AG04450 (cell line): ENCODE results near the gene DEPDC1B. TPM values are rescaled to one million over a fixed set of nuclear protein-coding genes. Genes with fewer than 3 reads are reported as not detected.

Source experiments
- CTCF ChIA-PET: fragments of 300-600, 350-600 bp; formaldehyde crosslinking; extraction: SDS; loops from one replicate; lab custom pipeline; 2022; ENCODE audit warnings: antibody characterized with exemption, inconsistent platforms; lab: Charles Lee
- POLR2A ChIA-PET: fragments of 350-600 bp; formaldehyde crosslinking; extraction: SDS; loops from one replicate; lab custom pipeline; 2021; ENCODE audit warnings: antibody characterized with exemption, inconsistent platforms; lab: Yijun Ruan, JAX
- DNase-seq: peaks from one replicate; pipeline ENCODE4 v3.0.0-alpha.2; 2011; ENCODE audit warnings: low read depth, low spot score
- H3K27ac ChIP-seq: one replicate; pipeline ENCODE4 v1.5.1; 2012; ENCODE audit warnings: low read depth, low read length, control low read depth
- H3K27me3 ChIP-seq: one replicate; pipeline ENCODE4 v1.6.0; 2012; ENCODE audit warnings: low read length; ENCODE audit not compliant: control insufficient read depth, insufficient read depth
- H3K4me3 ChIP-seq: 2 replicates; pipeline ENCODE4 v1.5.1; 2011; ENCODE audit warnings: mild to moderate bottlenecking, low read depth, low read length, control low read depth
- H3K9me3 ChIP-seq: 2 replicates; pipeline ENCODE4 v1.5.1; 2012; ENCODE audit warnings: low read length; ENCODE audit not compliant: control insufficient read depth, insufficient read depth
- polyA plus RNA-seq: library from polyadenylated mRNA; depleted of rRNA; stranded (reverse); fragments of >200 nt; gene quantifications from 2 replicates; pipeline ENCODE4 v1.2.3, GENCODE V29; 2011
- TF ChIP-seq, protein P1 (sequence below): IDR thresholded peaks from 2 replicates; pipeline ENCODE4 v1.5.1; 2011; ENCODE audit warnings: low read depth, low read length, control low read depth, inconsistent platforms

The DEPDC1B gene
- polyA plus RNA-seq, 1 experiment, result 5.4 TPM

DNA sequence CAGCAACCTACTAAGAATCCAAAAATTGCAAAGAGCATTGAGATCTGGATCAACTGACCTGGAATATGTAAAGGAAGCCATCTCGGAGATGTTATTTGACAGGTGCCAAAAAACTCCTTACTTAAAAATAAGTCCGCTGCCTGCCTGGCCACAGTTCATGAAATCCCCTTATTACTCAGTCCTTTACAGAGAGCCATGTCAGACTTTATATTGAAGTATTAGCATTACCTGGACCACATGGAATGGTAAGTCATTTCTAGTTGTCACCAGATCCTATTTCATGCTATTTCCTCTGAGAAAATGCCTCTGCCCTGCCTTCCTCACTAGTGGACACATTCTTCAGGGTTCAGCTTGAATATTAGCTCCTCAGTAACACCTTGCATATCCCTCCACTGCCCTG, 115.7 kb downstream of the DEPDC1B start:
- Histone ChIP-seq H3K27ac (no peak overlapping the region), H3K9me3 (no peaks in the 10 kb centered on the region), H3K27me3 (no peaks in the 10 kb centered on the region), H3K4me3 (no peak overlapping the region)
- CTCF ChIA-PET, result no interaction called here
- DNase-seq, result no peak
- TF ChIP-seq, protein P1, sequence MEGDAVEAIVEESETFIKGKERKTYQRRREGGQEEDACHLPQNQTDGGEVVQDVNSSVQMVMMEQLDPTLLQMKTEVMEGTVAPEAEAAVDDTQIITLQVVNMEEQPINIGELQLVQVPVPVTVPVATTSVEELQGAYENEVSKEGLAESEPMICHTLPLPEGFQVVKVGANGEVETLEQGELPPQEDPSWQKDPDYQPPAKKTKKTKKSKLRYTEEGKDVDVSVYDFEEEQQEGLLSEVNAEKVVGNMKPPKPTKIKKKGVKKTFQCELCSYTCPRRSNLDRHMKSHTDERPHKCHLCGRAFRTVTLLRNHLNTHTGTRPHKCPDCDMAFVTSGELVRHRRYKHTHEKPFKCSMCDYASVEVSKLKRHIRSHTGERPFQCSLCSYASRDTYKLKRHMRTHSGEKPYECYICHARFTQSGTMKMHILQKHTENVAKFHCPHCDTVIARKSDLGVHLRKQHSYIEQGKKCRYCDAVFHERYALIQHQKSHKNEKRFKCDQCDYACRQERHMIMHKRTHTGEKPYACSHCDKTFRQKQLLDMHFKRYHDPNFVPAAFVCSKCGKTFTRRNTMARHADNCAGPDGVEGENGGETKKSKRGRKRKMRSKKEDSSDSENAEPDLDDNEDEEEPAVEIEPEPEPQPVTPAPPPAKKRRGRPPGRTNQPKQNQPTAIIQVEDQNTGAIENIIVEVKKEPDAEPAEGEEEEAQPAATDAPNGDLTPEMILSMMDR, result no peak
- POLR2A ChIA-PET, result no interaction called here

DNA sequence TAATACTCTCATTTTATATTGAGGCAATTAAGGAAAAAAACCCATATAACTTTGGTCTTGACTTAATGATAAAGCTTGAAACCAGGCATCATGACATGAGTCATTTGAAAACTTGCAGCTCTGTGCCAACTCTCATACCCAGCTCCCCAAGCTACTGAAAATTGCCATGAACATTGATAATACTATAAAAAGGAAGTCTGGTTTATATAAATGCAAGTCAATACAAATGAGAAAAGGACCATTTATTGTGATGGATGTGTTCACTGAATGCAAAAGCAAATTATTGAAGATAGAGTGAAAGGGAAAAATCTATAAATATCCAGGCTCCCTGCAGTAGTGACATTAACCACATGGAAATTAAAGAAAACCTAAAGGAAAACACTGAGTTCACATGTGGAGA, 116.3 kb downstream of the DEPDC1B start:
- Histone ChIP-seq H3K9me3 (no peaks in the 10 kb centered on the region), H3K27ac (no peak overlapping the region), H3K27me3 (no peaks in the 10 kb centered on the region), H3K4me3 (no peak overlapping the region)
- ChIA-PET CTCF (interaction anchor here (1.1 to 1.2 kb wide), 2 partner anchors 66 to 86 kb away, joined by 4 read pairs; no protein-coding TSS in a partner anchor), POLR2A (no interaction called here)
- TF ChIP-seq, protein P1, result no peak
- no peak for DNase-seq

DNA sequence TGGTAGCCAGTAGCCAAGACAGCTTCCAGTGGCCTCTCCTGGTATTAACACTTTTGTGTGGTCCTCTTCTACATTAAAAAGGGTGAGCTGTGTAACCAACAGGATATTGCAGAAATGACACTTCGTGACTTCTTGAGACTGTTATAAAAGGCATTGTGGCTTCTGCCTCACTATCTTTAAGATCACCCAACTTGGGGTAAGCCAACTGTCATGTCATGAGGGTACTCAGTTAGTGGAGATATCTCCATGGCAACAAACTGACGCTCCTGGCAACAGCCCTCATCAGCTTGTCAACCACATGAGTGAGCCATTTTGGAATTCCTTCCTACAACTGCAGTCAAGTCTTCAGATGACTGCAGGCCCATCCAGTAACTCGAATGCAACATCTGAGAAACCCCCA, 121.7 kb downstream of the DEPDC1B start:
- H3K27me3 ChIP-seq, result no peaks in the 10 kb centered on the region
- no peak overlapping the region for H3K4me3 ChIP-seq
- POLR2A ChIA-PET, result no interaction called here
- TF ChIP-seq, protein P1, result no peak
- no peak for DNase-seq
- no peaks in the 10 kb centered on the region for H3K9me3 ChIP-seq
- CTCF ChIA-PET, result no interaction called here
- H3K27ac ChIP-seq, result no peak overlapping the region

DNA sequence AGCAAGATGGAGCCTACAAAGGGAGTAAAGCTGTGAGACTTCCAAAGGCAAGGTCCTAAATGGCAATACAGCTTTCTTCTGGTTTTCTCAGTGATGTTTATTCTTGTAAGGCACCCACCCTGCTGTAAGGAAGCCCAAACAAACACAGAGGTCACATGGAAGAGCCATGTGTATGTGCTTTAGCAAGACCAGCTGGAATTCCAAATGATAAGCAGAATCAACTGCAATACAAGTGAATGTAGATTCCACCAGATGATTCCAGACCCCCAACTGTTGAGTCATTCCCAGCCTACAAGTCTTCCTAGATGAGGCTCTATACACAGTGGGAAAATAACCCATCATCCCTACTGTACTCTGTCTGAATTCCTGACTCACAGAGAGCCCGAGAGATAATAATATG, 122.8 kb downstream of the DEPDC1B start:
- Histone ChIP-seq H3K4me3 (no peak overlapping the region), H3K27me3 (no peaks in the 10 kb centered on the region), H3K9me3 (no peaks in the 10 kb centered on the region), H3K27ac (no peak overlapping the region)
- ChIA-PET CTCF (no interaction called here), POLR2A (no interaction called here)
- no peak for DNase-seq
- TF ChIP-seq, protein P1, result no peak

DNA sequence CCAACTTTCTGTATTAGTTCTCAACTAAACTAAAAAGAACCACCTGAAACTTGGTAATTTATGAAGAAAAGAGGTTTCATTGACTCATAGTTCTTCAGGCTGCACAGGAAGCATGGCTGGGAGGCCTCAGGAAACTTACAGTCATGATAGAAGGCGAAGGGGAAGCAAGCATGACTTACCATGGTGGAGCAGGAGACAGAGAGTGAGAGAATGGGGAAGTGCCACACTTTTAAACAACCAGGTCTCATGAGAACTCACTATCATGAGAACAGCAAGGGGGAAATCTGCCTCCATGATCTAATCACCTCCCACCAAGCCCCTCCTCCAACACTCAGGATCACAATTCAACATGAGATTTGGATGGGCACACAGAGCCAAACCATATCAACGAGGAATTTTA, 123.5 kb downstream of the DEPDC1B start:
- Histone ChIP-seq H3K27me3 (no peaks in the 10 kb centered on the region), H3K4me3 (no peak overlapping the region), H3K27ac (no peak overlapping the region), H3K9me3 (no peaks in the 10 kb centered on the region)
- ChIA-PET CTCF (no interaction called here), POLR2A (no interaction called here)
- TF ChIP-seq, protein P1, result no peak
- no peak for DNase-seq
